Kidney epithelial cell (primary cell): ENCODE results near the gene PAX6. TPM values are rescaled to one million over a fixed set of nuclear protein-coding genes. Genes with fewer than 3 reads are reported as not detected.

Source experiments
- DNase-seq: peaks from one replicate; pipeline ENCODE4 v3.0.0-alpha.2; 2010; ENCODE audit warnings: low read depth
- H3K27me3 ChIP-seq: 2 replicates; pipeline ENCODE4 v1.6.0; 2011; ENCODE audit warnings: low read length; ENCODE audit not compliant: control insufficient read depth, insufficient read depth
- H3K36me3 ChIP-seq: 2 replicates; pipeline ENCODE4 v1.5.1; 2011; ENCODE audit warnings: low read length; ENCODE audit not compliant: control insufficient read depth, insufficient read depth
- H3K4me3 ChIP-seq: 2 replicates; pipeline ENCODE4 v1.5.1; 2011; ENCODE audit warnings: low read depth, mild to moderate bottlenecking, control low read depth, low read length
- total RNA-seq: library from RNA; depleted of rRNA; stranded (reverse); fragments of >200 nt; gene quantifications from 2 replicates; pipeline ENCODE4 v1.2.3, GENCODE V29; 2015
- TF ChIP-seq, protein P1 (sequence below): IDR thresholded peaks from 2 replicates; pipeline ENCODE4 v1.5.1; 2011; ENCODE audit warnings: mild to moderate bottlenecking, moderate library complexity, low read length, control low read depth, inconsistent platforms; ENCODE audit not compliant: insufficient read depth, poor library complexity, severe bottlenecking

PAX6 gene
- total RNA-seq, 1 donor from 2014 or later = 1.1 TPM

- H3K36me3 ChIP-seq = no peaks in the 10 kb centered on the region
- DNase-seq = no peak
- peaks cover 92% of the 10 kb centered on the region for H3K27me3 ChIP-seq
- TF ChIP-seq, protein P1, sequence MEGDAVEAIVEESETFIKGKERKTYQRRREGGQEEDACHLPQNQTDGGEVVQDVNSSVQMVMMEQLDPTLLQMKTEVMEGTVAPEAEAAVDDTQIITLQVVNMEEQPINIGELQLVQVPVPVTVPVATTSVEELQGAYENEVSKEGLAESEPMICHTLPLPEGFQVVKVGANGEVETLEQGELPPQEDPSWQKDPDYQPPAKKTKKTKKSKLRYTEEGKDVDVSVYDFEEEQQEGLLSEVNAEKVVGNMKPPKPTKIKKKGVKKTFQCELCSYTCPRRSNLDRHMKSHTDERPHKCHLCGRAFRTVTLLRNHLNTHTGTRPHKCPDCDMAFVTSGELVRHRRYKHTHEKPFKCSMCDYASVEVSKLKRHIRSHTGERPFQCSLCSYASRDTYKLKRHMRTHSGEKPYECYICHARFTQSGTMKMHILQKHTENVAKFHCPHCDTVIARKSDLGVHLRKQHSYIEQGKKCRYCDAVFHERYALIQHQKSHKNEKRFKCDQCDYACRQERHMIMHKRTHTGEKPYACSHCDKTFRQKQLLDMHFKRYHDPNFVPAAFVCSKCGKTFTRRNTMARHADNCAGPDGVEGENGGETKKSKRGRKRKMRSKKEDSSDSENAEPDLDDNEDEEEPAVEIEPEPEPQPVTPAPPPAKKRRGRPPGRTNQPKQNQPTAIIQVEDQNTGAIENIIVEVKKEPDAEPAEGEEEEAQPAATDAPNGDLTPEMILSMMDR = no peak
- no peak overlapping the region for H3K4me3 ChIP-seq
Measured at GRCh38 chr11:31804312-31805036, 6.6 kb downstream of the PAX6 start.

DNA sequence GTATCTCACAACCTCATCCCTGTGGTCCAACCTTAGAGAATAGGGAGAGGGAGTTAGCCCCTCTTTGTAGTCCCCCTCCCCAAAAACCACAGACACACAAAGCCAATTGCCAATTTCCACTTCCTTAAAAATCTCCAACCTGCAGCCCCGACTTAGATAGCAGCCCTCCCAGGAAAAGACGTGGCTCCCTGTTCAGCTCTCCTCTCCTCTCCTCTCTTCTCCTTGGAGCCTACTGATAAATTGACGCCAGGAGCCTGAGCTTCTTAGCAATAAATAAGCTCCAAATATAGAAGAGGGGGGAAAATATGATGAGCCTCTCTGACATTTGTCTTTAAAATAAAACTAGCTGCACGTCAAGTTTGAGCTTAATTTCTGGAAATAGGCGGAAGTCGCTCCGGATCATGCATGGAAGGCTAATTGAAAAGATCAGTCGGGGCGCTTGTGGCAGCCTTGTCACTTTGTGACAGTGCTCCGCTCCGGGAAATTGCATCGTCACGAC is 7.3 kb downstream of the PAX6 start:
- no peaks in the 10 kb centered on the region for H3K36me3 ChIP-seq
- no peak for DNase-seq
- TF ChIP-seq, protein P1 = no peak
- peaks cover 92% of the 10 kb centered on the region for H3K27me3 ChIP-seq
- H3K4me3 ChIP-seq = no peak overlapping the region

- Histone ChIP-seq H3K4me3 (no peak overlapping the region), H3K36me3 (no peaks in the 10 kb centered on the region), H3K27me3 (peaks cover 92% of the 10 kb centered on the region)
- TF ChIP-seq, protein P1 = no peak
- DNase-seq = no peak
Measured at GRCh38 chr11:31802990-31803812, 7.9 kb downstream of the PAX6 start.

- TF ChIP-seq, protein P1 = no peak
Measured at GRCh38 chr11:31802609-31802989, 8.5 kb downstream of the PAX6 start.

GRCh38 chr11:31802000-31802551 is 9.0 kb downstream of the PAX6 start:
- TF ChIP-seq, protein P1 = no peak

More at GRCh38 chr11:31802609-31802989, 8.5 kb downstream of the PAX6 start:
- no peak overlapping the region for H3K4me3 ChIP-seq
- no peaks in the 10 kb centered on the region for H3K36me3 ChIP-seq
- no peak for DNase-seq
- H3K27me3 ChIP-seq = peaks cover 92% of the 10 kb centered on the region

More at GRCh38 chr11:31802000-31802551, 9.0 kb downstream of the PAX6 start:
- no peak for DNase-seq
- H3K27me3 ChIP-seq = peaks cover 92% of the 10 kb centered on the region
- H3K36me3 ChIP-seq = no peaks in the 10 kb centered on the region
- H3K4me3 ChIP-seq = no peak overlapping the region
